IMR-90 (cell line): ENCODE results near the gene BCAS3. TPM values are rescaled to one million over a fixed set of nuclear protein-coding genes. Genes with fewer than 3 reads are reported as not detected.

Source experiments
- ATAC-seq: fragments of 200-7000 bp; cut with Tn5 transposase; 2 replicates; pipeline ENCODE4 v1.9.1; 2020; ENCODE audit warnings: low read depth, mild to moderate bottlenecking, moderate library complexity
- BruUV-seq: library from RNA; stranded (reverse); fragments of 400-500 nt; replicated peaks from 2 replicates; lab custom pipeline; 2021; lab: Mats Ljungman, UMichigan
- CTCF ChIA-PET: fragments of 300-600 bp; formaldehyde crosslinking; extraction: SDS; loops from one replicate; lab custom pipeline; 2021; ENCODE audit warnings: antibody characterized with exemption; lab: Yijun Ruan, JAX
- POLR2A ChIA-PET: fragments of 300-600 bp; sonication (Branson Sonifier 250); formaldehyde crosslinking; loops from one replicate; lab custom pipeline; 2022; ENCODE audit warnings: antibody characterized with exemption; ENCODE audit not compliant: unreplicated experiment; lab: Charles Lee
- DNase-seq: peaks from one replicate; pipeline ENCODE4 v3.0.0; 2013
- H2AFZ ChIP-seq: replicated peaks from 2 replicates; pipeline ENCODE3; 2013; ENCODE audit warnings: low read length, mild to moderate bottlenecking; ENCODE audit not compliant: poor library complexity
- H2AK5ac ChIP-seq: 2 replicates; pipeline ENCODE4 v1.6.1; 2013; ENCODE audit warnings: low read depth, low read length, inconsistent platforms
- H2AK9ac ChIP-seq: replicated peaks from 2 replicates; pipeline ENCODE3; 2013; ENCODE audit warnings: mild to moderate bottlenecking, low read depth, low read length, moderate library complexity; ENCODE audit not compliant: poor library complexity
- H2BK120ac ChIP-seq: 2 replicates; pipeline ENCODE4 v1.6.1; 2013; ENCODE audit warnings: low read depth, low read length, inconsistent platforms
- H2BK15ac ChIP-seq: 3 replicates; pipeline ENCODE4 v1.6.1; 2013; ENCODE audit warnings: low read depth, low read length, inconsistent platforms
- H2BK20ac ChIP-seq: 2 replicates; pipeline ENCODE4 v1.6.1; 2013; ENCODE audit warnings: low read depth, mild to moderate bottlenecking, inconsistent platforms, low read length, moderate library complexity
- H2BK5ac ChIP-seq: 2 replicates; pipeline ENCODE4 v1.6.1; 2013; ENCODE audit warnings: mild to moderate bottlenecking, low read depth, low read length, inconsistent platforms; ENCODE audit not compliant: poor library complexity, severe bottlenecking
- H3K14ac ChIP-seq: replicated peaks from 2 replicates; pipeline ENCODE4 v1.6.1; 2013; ENCODE audit warnings: low read depth, low read length, inconsistent platforms
- H3K18ac ChIP-seq: 2 replicates; pipeline ENCODE4 v1.6.1; 2013; ENCODE audit warnings: low read depth, low read length, control low read depth
- H3K23ac ChIP-seq: 2 replicates; pipeline ENCODE4 v1.6.1; 2013; ENCODE audit warnings: low read depth, low read length, inconsistent platforms
- H3K27ac ChIP-seq: 2 replicates; pipeline ENCODE4 v1.5.1; 2013; ENCODE audit warnings: mild to moderate bottlenecking, control low read depth, low read length; ENCODE audit not compliant: insufficient read depth
- H3K27me3 ChIP-seq: 2 replicates; pipeline ENCODE4 v1.6.1; 2013; ENCODE audit warnings: low read length; ENCODE audit not compliant: control insufficient read depth, insufficient read depth
- H3K36me3 ChIP-seq: 2 replicates; pipeline ENCODE4 v1.6.1; 2013; ENCODE audit warnings: low read length, mixed read lengths; ENCODE audit not compliant: control insufficient read depth, insufficient read depth
- H3K4ac ChIP-seq: 2 replicates; pipeline ENCODE4 v1.6.1; 2013; ENCODE audit warnings: low read depth, low read length, inconsistent platforms
- H3K4me1 ChIP-seq: 2 replicates; pipeline ENCODE4 v1.6.1; 2013; ENCODE audit warnings: low read length, mixed read lengths; ENCODE audit not compliant: control insufficient read depth, insufficient read depth
- H3K4me2 ChIP-seq: 2 replicates; pipeline ENCODE4 v1.6.1; 2013; ENCODE audit warnings: low read depth, mild to moderate bottlenecking, control low read depth, low read length, moderate library complexity
- H3K4me3 ChIP-seq: 2 replicates; pipeline ENCODE4 v1.5.1; 2013; ENCODE audit warnings: low read depth, mild to moderate bottlenecking, control low read depth, low read length, moderate library complexity; ENCODE audit not compliant: insufficient read depth
- H3K56ac ChIP-seq: 2 replicates; pipeline ENCODE4 v1.6.1; 2013; ENCODE audit warnings: low read length, inconsistent platforms; ENCODE audit not compliant: insufficient read depth; ENCODE audit errors: extremely low read depth
- H3K79me1 ChIP-seq, 2 experiments: 2 replicates each; pipeline ENCODE4 v1.6.1; 2013; ENCODE audit warnings: low read length in 2 of 2, inconsistent platforms in 1 of 2, low read depth in 1 of 2
- H3K9ac ChIP-seq: 2 replicates; pipeline ENCODE4 v1.6.1; 2013; ENCODE audit warnings: low read depth, low read length, control low read depth
- H3K9me1 ChIP-seq: 2 replicates; pipeline ENCODE4 v1.6.1; 2013; ENCODE audit warnings: low read length, inconsistent platforms; ENCODE audit not compliant: insufficient read depth
- H3K9me3 ChIP-seq: 2 replicates; pipeline ENCODE4 v1.6.1; 2013; ENCODE audit warnings: low read length; ENCODE audit not compliant: control insufficient read depth, insufficient read depth
- H4K20me1 ChIP-seq: 2 replicates; pipeline ENCODE4 v1.6.1; 2013; ENCODE audit warnings: low read length, inconsistent platforms; ENCODE audit not compliant: insufficient read depth
- H4K5ac ChIP-seq: 2 replicates; pipeline ENCODE4 v1.6.1; 2013; ENCODE audit warnings: mild to moderate bottlenecking, low read depth, low read length, control low read depth
- H4K8ac ChIP-seq, 2 experiments: 2 replicates each; pipeline ENCODE4 v1.6.1; 2013; ENCODE audit warnings: low read depth in 2 of 2, low read length in 2 of 2, control low read depth in 1 of 2, inconsistent platforms in 1 of 2
- H4K91ac ChIP-seq: 2 replicates; pipeline ENCODE4 v1.6.1; 2013; ENCODE audit warnings: low read depth, low read length, inconsistent platforms; ENCODE audit not compliant: insufficient read depth
- FOS ChIP-seq: fragments of 150-350 bp; IDR thresholded peaks from 2 replicates; pipeline ENCODE4 v1.6.1; 2016; ENCODE audit warnings: low read depth, low read length
- NFE2L2 ChIP-seq: fragments of 150-350 bp; IDR thresholded peaks from 2 replicates; pipeline ENCODE4 v1.6.1; 2016; ENCODE audit warnings: low read depth, mild to moderate bottlenecking, low read length
- POLR2A ChIP-seq: IDR thresholded peaks from 2 replicates; pipeline ENCODE4 v1.6.1; 2012; ENCODE audit warnings: mild to moderate bottlenecking, low read depth, low read length
- RAD21 ChIP-seq: IDR thresholded peaks from 2 replicates; pipeline ENCODE4 v1.6.1; 2012; ENCODE audit warnings: low read length, improper control_type of control experiment
- RCOR1 ChIP-seq: IDR thresholded peaks from 2 replicates; pipeline ENCODE4 v1.6.1; 2012; ENCODE audit warnings: mild to moderate bottlenecking, low read length, improper control_type of control experiment; ENCODE audit not compliant: insufficient replicate concordance
- RFX5 ChIP-seq: IDR thresholded peaks from 2 replicates; pipeline ENCODE4 v1.8.0; 2012; ENCODE audit warnings: low read depth, mild to moderate bottlenecking, low read length, moderate library complexity
- WGBS, 2 experiments: methylation state at CpG; one replicate each; pipeline versions ENCODE4 v1.1.5 to v1.1.7; 2013; ENCODE audit warnings: missing lambda C conversion rate in 2 of 2; ENCODE audit not compliant: insufficient read length in 1 of 2; ENCODE audit errors: extremely low coverage in 2 of 2; 5-methylcytosine and 5-hydroxymethylcytosine counted together
- dilution Hi-C: fragments of 300-500 bp; cut with HindIII; formaldehyde crosslinking; loops from one replicate; pipeline ENCODE4 v1.14.3; 2018; ENCODE audit warnings: low sequenced_read_pairs; ENCODE audit not compliant: unreplicated experiment
- in situ Hi-C: fragments of 300-500 bp; cut with MboI; formaldehyde crosslinking; loops from 3 replicates; pipeline ENCODE4 v1.14.3; 2019; ENCODE audit warnings: low sequenced_read_pairs, inconsistent platforms, mixed read lengths
- intact Hi-C: fragments of 100-400 bp; cut with micrococcal nuclease; formaldehyde crosslinking; loops from 2 replicates; pipeline ENCODE4 v1.10.0; 2022
- polyA plus RNA-seq, 3 experiments: library from polyadenylated mRNA; depleted of rRNA; stranded (reverse); fragments of >200 nt; gene quantifications; 2 replicates each; pipeline ENCODE4 v1.2.3, GENCODE V29; 2012; ENCODE audit warnings: low replicate concordance in 1 of 3
- total RNA-seq: library from RNA; depleted of rRNA; stranded (reverse); fragments of >200 nt; gene quantifications from 2 replicates; pipeline ENCODE4 v1.2.3, GENCODE V29; 2012

Gene BCAS3
- total and polyA plus RNA-seq, 2 of the 4 experiments (the other 2 are of a cell fraction) = 6.3 to 27.1 TPM

DNA sequence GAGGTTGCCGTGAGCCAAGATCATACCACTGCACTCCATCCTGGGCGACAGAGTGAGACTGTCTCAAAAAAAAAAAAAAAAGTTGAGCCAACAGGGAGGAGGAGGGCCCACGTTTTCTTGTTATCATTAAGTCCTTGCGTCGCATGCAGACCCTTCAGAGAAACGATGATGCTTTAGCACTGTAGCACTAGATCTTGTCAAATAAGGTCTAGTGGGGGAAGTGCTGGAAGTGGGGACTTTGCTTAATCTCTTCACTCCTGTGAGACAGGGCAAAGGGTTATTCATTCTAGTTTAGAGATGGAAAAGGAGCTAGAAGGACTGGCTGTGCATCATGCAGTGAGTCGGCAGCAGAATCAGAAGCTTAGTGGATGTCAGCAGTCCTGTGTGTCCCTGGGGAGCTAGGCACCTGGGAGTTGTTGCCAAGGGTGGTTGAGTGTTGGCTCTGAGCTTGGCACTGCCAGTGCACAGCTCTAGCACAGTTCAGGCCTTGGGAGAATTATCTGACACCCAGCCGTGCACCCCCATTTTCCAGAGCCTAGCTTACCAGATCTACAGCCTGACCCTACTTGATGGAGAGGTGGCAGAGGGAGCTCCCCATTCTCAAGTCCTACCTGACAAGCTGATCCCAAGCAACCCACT, 688.5 kb downstream of the BCAS3 start (continued):
- no peak for TF ChIP-seq RFX5

- peak overlapping the region; percentile 7; the same call in 1 of the 2 replicates for H3K23ac ChIP-seq
- ChIA-PET CTCF (no interaction called here), POLR2A (interaction anchor here (0.6 kb wide), 1 partner anchor 211 kb away, joined by 4 read pairs; no protein-coding TSS in a partner anchor)
- in situ Hi-C loops (no loop called here), dilution Hi-C loops (no loop called here), intact Hi-C loops (no loop called here)
- H4K5ac ChIP-seq = no peak overlapping the region
- no peak overlapping the region for H3K27ac ChIP-seq
- H2AK9ac ChIP-seq = no peak overlapping the region
- no peak overlapping the region for H3K18ac ChIP-seq
- H3K4me2 ChIP-seq = no peak overlapping the region
- TF ChIP-seq NFE2L2 (no peak), RFX5 (no peak), FOS (no peak), POLR2A (no peak), RAD21 (no peak), RCOR1 (no peak)
- H2BK20ac ChIP-seq = no peak overlapping the region
- H2BK5ac ChIP-seq = no peak overlapping the region
- no peak for ATAC-seq
- H3K4me1 ChIP-seq = no peaks in the 10 kb centered on the region
- H3K9ac ChIP-seq = no peak overlapping the region
- H2BK120ac ChIP-seq = no peak overlapping the region
- no peak overlapping the region for H3K56ac ChIP-seq
- H3K4ac ChIP-seq = no peak overlapping the region
- no peak overlapping the region; the same call in 2 of the 3 replicates for H2BK15ac ChIP-seq
- 0 out of 2 replicates have a peak overlapping the region, but pooled peaks have one; percentile 8 for H3K14ac ChIP-seq
- no peak overlapping the region for H3K4me3 ChIP-seq
- DNase-seq = no peak
- H3K27me3 ChIP-seq = no peaks in the 10 kb centered on the region
- peak overlapping the region; percentile 9; the same call in 1 of the 2 replicates for H2AK5ac ChIP-seq
- no peaks in the 10 kb centered on the region for H3K79me1 ChIP-seq
- no peaks in the 10 kb centered on the region for H3K36me3 ChIP-seq
- no peak overlapping the region for H2AFZ ChIP-seq
- BruUV-seq = no TSS peak
- WGBS, 2 experiments = 42% methylated on average over 7 of the region's 19 CpGs; no CpG with 5 or more reads in 1 of the 2 experiments
- no peak overlapping the region for H4K8ac ChIP-seq
- peaks cover 3% of the 10 kb centered on the region; the same call in 1 of the 2 replicates for H3K9me3 ChIP-seq
- no peak overlapping the region for H4K91ac ChIP-seq
- no peaks in the 10 kb centered on the region for H4K20me1 ChIP-seq
- H3K9me1 ChIP-seq = peaks cover 4% of the 10 kb centered on the region; the same call in 1 of the 2 replicates
Observed at GRCh38 chr17:61366715-61367413, 689.2 kb downstream of the BCAS3 start.
